Measurements from ENCODE around the gene DNAH1.
"Not testable (repeated sequence)": the region's sequence is repeated elsewhere in the genome, so short reads cannot be mapped to it uniquely, and the experiment has no call there.

The DNAH1 gene

GRCh38 chr3:52324676-52325075 is 8.6 kb downstream of the DNAH1 start:
- no peaks in the 10 kb centered on the region for H3K9me3 ChIP-seq
- no peak for DNase-seq (ENCODE audit: low spot score in 2 of 2)
- H3K36me3 ChIP-seq (replicated peaks): no peaks in the 10 kb centered on the region
- H3K27me3 ChIP-seq (ENCODE audit: low read depth): no peaks in the 10 kb centered on the region
- no peaks in the 10 kb centered on the region for H3K4me1 ChIP-seq
- in situ Hi-C loops (cut with MboI; ENCODE audit: low sequenced_read_pairs): no loop called here
- no peak overlapping the region for H3K4me3 ChIP-seq

GRCh38 chr3:52325686-52326085 is 9.6 kb downstream of the DNAH1 start:
- H3K9me3 ChIP-seq: no peaks in the 10 kb centered on the region
- DNase-seq (ENCODE audit: low spot score in 2 of 2): no peak
- no peaks in the 10 kb centered on the region for H3K4me1 ChIP-seq
- in situ Hi-C loops (cut with MboI; ENCODE audit: low sequenced_read_pairs): no loop called here
- no peaks in the 10 kb centered on the region for H3K36me3 ChIP-seq (replicated peaks)
- H3K27me3 ChIP-seq (ENCODE audit: low read depth): no peaks in the 10 kb centered on the region
- H3K4me3 ChIP-seq: no peak overlapping the region

- no peaks in the 10 kb centered on the region for H3K36me3 ChIP-seq (replicated peaks)
- in situ Hi-C loops (cut with MboI; ENCODE audit: low sequenced_read_pairs): no loop called here
- H3K4me1 ChIP-seq: no peaks in the 10 kb centered on the region
- H3K9me3 ChIP-seq: no peaks in the 10 kb centered on the region
- no peaks in the 10 kb centered on the region for H3K27me3 ChIP-seq (ENCODE audit: low read depth)
- H3K4me3 ChIP-seq: no peak overlapping the region
- no peak for DNase-seq (ENCODE audit: low spot score in 2 of 2)
These were observed 10.9 kb downstream of the DNAH1 start for GRCh38 chr3:52326976-52327375.

GRCh38 chr3:52327486-52328290 is 11.6 kb downstream of the DNAH1 start:
- H3K36me3 ChIP-seq (replicated peaks): no peaks in the 10 kb centered on the region
- no peak for DNase-seq (ENCODE audit: low spot score in 2 of 2)
- in situ Hi-C loops (cut with MboI; ENCODE audit: low sequenced_read_pairs): no loop called here

GRCh38 chr3:52328536-52329080 is 12.5 kb downstream of the DNAH1 start:
- no peaks in the 10 kb centered on the region for H3K36me3 ChIP-seq (replicated peaks)
- H3K9me3 ChIP-seq: no peaks in the 10 kb centered on the region
- no peaks in the 10 kb centered on the region for H3K27me3 ChIP-seq (ENCODE audit: low read depth)
- in situ Hi-C loops (cut with MboI; ENCODE audit: low sequenced_read_pairs): no loop called here
- H3K4me1 ChIP-seq: no peaks in the 10 kb centered on the region
- no peak overlapping the region for H3K4me3 ChIP-seq
- no peak for DNase-seq (ENCODE audit: low spot score in 2 of 2)

More at GRCh38 chr3:52327486-52328290, 11.6 kb downstream of the DNAH1 start:
- H3K9me3 ChIP-seq: no peaks in the 10 kb centered on the region
- H3K4me1 ChIP-seq: no peaks in the 10 kb centered on the region
- no peaks in the 10 kb centered on the region for H3K27me3 ChIP-seq (ENCODE audit: low read depth)
- no peak overlapping the region for H3K4me3 ChIP-seq

- H3K27me3 ChIP-seq (ENCODE audit: low read depth): no peaks in the 10 kb centered on the region
- no peak overlapping the region for H3K4me3 ChIP-seq
- DNase-seq (ENCODE audit: low spot score in 2 of 2): no peak
- H3K9me3 ChIP-seq: no peaks in the 10 kb centered on the region
- no peaks in the 10 kb centered on the region for H3K4me1 ChIP-seq
- no peaks in the 10 kb centered on the region for H3K36me3 ChIP-seq (replicated peaks)
- in situ Hi-C loops (cut with MboI; ENCODE audit: low sequenced_read_pairs): no loop called here
These were observed 14.2 kb downstream of the DNAH1 start for GRCh38 chr3:52330194-52330805.

GRCh38 chr3:52331091-52331490 is 15.0 kb downstream of the DNAH1 start:
- H3K27me3 ChIP-seq (ENCODE audit: low read depth): no peaks in the 10 kb centered on the region
- H3K4me3 ChIP-seq: no peak overlapping the region
- H3K9me3 ChIP-seq: no peaks in the 10 kb centered on the region
- no peaks in the 10 kb centered on the region for H3K4me1 ChIP-seq
- in situ Hi-C loops (cut with MboI; ENCODE audit: low sequenced_read_pairs): no loop called here
- no peak for DNase-seq (ENCODE audit: low spot score in 2 of 2)
- no peaks in the 10 kb centered on the region for H3K36me3 ChIP-seq (replicated peaks)

- no peaks in the 10 kb centered on the region for H3K27me3 ChIP-seq (ENCODE audit: low read depth)
- H3K9me3 ChIP-seq: no peaks in the 10 kb centered on the region
- no peaks in the 10 kb centered on the region for H3K4me1 ChIP-seq
- no peak overlapping the region for H3K4me3 ChIP-seq
- no peak for DNase-seq (ENCODE audit: low spot score in 2 of 2)
- H3K36me3 ChIP-seq (replicated peaks): no peaks in the 10 kb centered on the region
- in situ Hi-C loops (cut with MboI; ENCODE audit: low sequenced_read_pairs): no loop called here
These were observed 15.8 kb downstream of the DNAH1 start for GRCh38 chr3:52331906-52332305.

GRCh38 chr3:52333869-52334557 is 17.9 kb downstream of the DNAH1 start:
- Histone ChIP-seq H3K36me3 (replicated peaks) (no peaks in the 10 kb centered on the region), H3K9me3 (no peaks in the 10 kb centered on the region), H3K4me3 (no peak overlapping the region), H3K27me3 (ENCODE audit: low read depth) (no peaks in the 10 kb centered on the region), H3K4me1 (no peaks in the 10 kb centered on the region)
- in situ Hi-C loops (cut with MboI; ENCODE audit: low sequenced_read_pairs): no loop called here
- no peak for DNase-seq (ENCODE audit: low spot score in 2 of 2)

- not testable (repeated sequence) for H3K4me1 ChIP-seq
These were observed 22.0 kb downstream of the DNAH1 start for GRCh38 chr3:52338131-52338530.

GRCh38 chr3:52339612-52340011 is 23.5 kb downstream of the DNAH1 start:
- H3K27me3 ChIP-seq (ENCODE audit: low read depth): no peaks in the 10 kb centered on the region
- peak; percentile 64 to 79 for DNase-seq (ENCODE audit: low spot score in 2 of 2)
- H3K36me3 ChIP-seq (replicated peaks): no peaks in the 10 kb centered on the region
- H3K9me3 ChIP-seq: no peaks in the 10 kb centered on the region
- in situ Hi-C loops (cut with MboI; ENCODE audit: low sequenced_read_pairs): loop anchor here (5.0 kb wide), 2 partner anchors 107 to 337 kb away; no protein-coding TSS in a partner anchor
- no peaks in the 10 kb centered on the region for H3K4me1 ChIP-seq
- no peak overlapping the region for H3K4me3 ChIP-seq

More at GRCh38 chr3:52338131-52338530, 22.0 kb downstream of the DNAH1 start:
- H3K27me3 ChIP-seq (ENCODE audit: low read depth); in situ Hi-C loops (cut with MboI; ENCODE audit: low sequenced_read_pairs); H3K36me3 ChIP-seq (replicated peaks); H3K9me3 ChIP-seq; DNase-seq (ENCODE audit: low spot score in 2 of 2); H3K4me3 ChIP-seq: not testable (repeated sequence)

GRCh38 chr3:52341123-52341522 is 25.0 kb downstream of the DNAH1 start:
- no peaks in the 10 kb centered on the region for H3K27me3 ChIP-seq (ENCODE audit: low read depth)
- no peaks in the 10 kb centered on the region for H3K36me3 ChIP-seq (replicated peaks)
- H3K4me1 ChIP-seq: no peaks in the 10 kb centered on the region
- DNase-seq (ENCODE audit: low spot score in 2 of 2): no peak
- in situ Hi-C loops (cut with MboI; ENCODE audit: low sequenced_read_pairs): loop anchor here (5.0 kb wide), 2 partner anchors 109 to 339 kb away; no protein-coding TSS in a partner anchor
- H3K4me3 ChIP-seq: no peak overlapping the region
- H3K9me3 ChIP-seq: no peaks in the 10 kb centered on the region

GRCh38 chr3:52343946-52344600 is 28.0 kb downstream of the DNAH1 start:
- H3K4me1 ChIP-seq: no peaks in the 10 kb centered on the region
- H3K9me3 ChIP-seq: no peaks in the 10 kb centered on the region
- H3K36me3 ChIP-seq (replicated peaks): no peaks in the 10 kb centered on the region
- no peak overlapping the region for H3K4me3 ChIP-seq
- no peaks in the 10 kb centered on the region for H3K27me3 ChIP-seq (ENCODE audit: low read depth)
- in situ Hi-C loops (cut with MboI; ENCODE audit: low sequenced_read_pairs): loop anchor here (5.0 kb wide), 2 partner anchors 112 to 342 kb away; no protein-coding TSS in a partner anchor
- no peak for DNase-seq (ENCODE audit: low spot score in 2 of 2)

All from HAP-1 (cell line).